K562 (cell line): Measurements from ENCODE around the gene LMNB1. TPM values are rescaled to one million over a fixed set of nuclear protein-coding genes. Genes with fewer than 3 reads are reported as not detected.
A peak's percentile ranks its signal among the peaks of the same experiment; 100 is the strongest.

Experiments
- ARID1B ChIP-seq: fragments of 450-650 bp; IDR thresholded peaks from 2 replicates; pipeline ENCODE4 v1.6.1; 2016; ENCODE audit warnings: antibody characterized with exemption, mild to moderate bottlenecking, inconsistent platforms
- ARID3A ChIP-seq: IDR thresholded peaks from 2 replicates; pipeline ENCODE4 v1.6.1; 2012; ENCODE audit warnings: low read depth, low read length, improper control_type of control experiment, borderline replicate concordance
- BDP1 ChIP-seq: IDR thresholded peaks from 3 replicates; pipeline ENCODE4 v1.6.1; 2011; ENCODE audit not compliant: insufficient read length, insufficient read depth
- DPF2 ChIP-seq: fragments of 450-650 bp; IDR thresholded peaks from 2 replicates; pipeline ENCODE4 v1.6.1; 2016
- ELK3 ChIP-seq: fragments of 450-650 bp; formaldehyde crosslinking; IDR thresholded peaks from 2 replicates; pipeline ENCODE4 v1.4.0; 2020; ENCODE audit warnings: mild to moderate bottlenecking
- ETV6 ChIP-seq, 3 experiments: fragments of 150-350 bp in 1 of 3; sonication (generic) in 1 of 3; formaldehyde crosslinking in 1 of 3; IDR thresholded peaks; 2 replicates each; pipeline versions ENCODE4 v1.6.1 to v1.8.0; 2014 to 2022; ENCODE audit warnings: borderline replicate concordance in 2 of 3, low read depth in 2 of 3, antibody characterized with exemption in 1 of 3, low read length in 1 of 3, mild to moderate bottlenecking in 1 of 3, missing genetic modification reagents in 1 of 3
- FOXK2 ChIP-seq, 2 experiments: fragments of 450-650 bp; IDR thresholded peaks in 1 of 2; conservative IDR thresholded peaks in 1 of 2; 2 replicates each; pipeline ENCODE4 v1.6.1; 2016; ENCODE audit warnings: low read depth in 2 of 2, mild to moderate bottlenecking in 1 of 2
- GATAD2A ChIP-seq: fragments of 450-650 bp; IDR thresholded peaks from 2 replicates; pipeline ENCODE4 v1.6.1; 2017
- HDAC2 ChIP-seq: fragments of 450-650 bp; IDR thresholded peaks from 2 replicates; pipeline ENCODE4 v1.6.1; 2016; ENCODE audit warnings: mild to moderate bottlenecking
- IRF9 ChIP-seq: fragments of 450-650 bp; IDR thresholded peaks from 2 replicates; pipeline ENCODE4 v1.6.1; 2016; ENCODE audit warnings: missing biosample characterization, missing genetic modification characterization
- MAFF ChIP-seq: IDR thresholded peaks from 2 replicates; pipeline ENCODE4 v1.6.1; 2012; ENCODE audit warnings: low read length, improper control_type of control experiment
- MBD2 ChIP-seq: sonication (generic); IDR thresholded peaks from 2 replicates; pipeline ENCODE4 v1.6.1; 2016; ENCODE audit warnings: low read depth, borderline replicate concordance
- MCM3 ChIP-seq: fragments of 450-650 bp; IDR thresholded peaks from 2 replicates; pipeline ENCODE4 v1.6.1; 2016
- POLR3G ChIP-seq: IDR thresholded peaks from 2 replicates; pipeline ENCODE4 v1.6.1; 2011; ENCODE audit not compliant: insufficient read length, insufficient replicate concordance; ENCODE audit errors: extremely low read depth
- RCOR1 ChIP-seq, 2 experiments: IDR thresholded peaks; 2 replicates each; pipeline ENCODE4 v1.6.1; 2012; ENCODE audit warnings: low read depth in 2 of 2, low read length in 2 of 2, borderline replicate concordance in 1 of 2, improper control_type of control experiment in 1 of 2
- SMARCA5 ChIP-seq: fragments of 450-650 bp; IDR thresholded peaks from 2 replicates; pipeline ENCODE4 v1.6.1; 2016
- STAT5A ChIP-seq: IDR thresholded peaks from 2 replicates; pipeline ENCODE4 v1.6.1; 2012; ENCODE audit warnings: low read length, inconsistent platforms, borderline replicate concordance
- TEAD1 ChIP-seq, 2 experiments: fragments of 450-650 bp in 1 of 2; sonication (generic) in 1 of 2; formaldehyde crosslinking; IDR thresholded peaks; 2 replicates each; pipeline versions ENCODE4 v1.4.0 to v1.8.0; 2020 to 2022; ENCODE audit warnings: mild to moderate bottlenecking in 2 of 2, missing genetic modification reagents in 1 of 2
- TEAD2 ChIP-seq: fragments of 450-650 bp; IDR thresholded peaks from 2 replicates; pipeline ENCODE4 v1.6.1; 2016; ENCODE audit warnings: missing genetic modification characterization, control low read depth, missing compliant biosample characterization
- ZEB2 ChIP-seq: fragments of 450-650 bp; IDR thresholded peaks from 2 replicates; pipeline ENCODE4 v1.6.1; 2016
- ZNF395 ChIP-seq: fragments of 200-800 bp; sonication (Bioruptor generic); IDR thresholded peaks from 2 replicates; pipeline ENCODE4 v1.6.1; 2017; ENCODE audit warnings: missing genetic modification characterization, missing compliant biosample characterization
- ZNF77 ChIP-seq: fragments of 250-450 bp; sonication (Bioruptor Pico); IDR thresholded peaks from 2 replicates; pipeline ENCODE4 v1.5.0; 2020
- polyA plus RNA-seq, 8 experiments: library from polyadenylated mRNA; depleted of rRNA in 4 of 8; stranded (reverse) in 5 of 8; unstranded in 3 of 8; fragments of >200 nt; fragmentation: Nextera tagmentation in 2 of 8; fragmentation: Illumina TruSeq in 1 of 8; extraction: Ambion mirVana in 2 of 8; extraction: Trizol in 1 of 8; gene quantifications; 2 replicates each; pipeline versions ENCODE4 v1.2.1 to v1.2.3, GENCODE V29; 2011 to 2014; ENCODE audit warnings: inconsistent platforms in 1 of 8, missing spikeins in 1 of 8
- total RNA-seq, 7 experiments: library from RNA; depleted of rRNA in 6 of 7; stranded (reverse); fragments of >200 nt in 6 of 7; fragmentation: Illumina TruSeq in 2 of 7; extraction: Trizol in 2 of 7; gene quantifications; 2 replicates each; pipeline versions ENCODE4 v1.2.1 to v1.2.3, GENCODE V29; 2011 to 2021; ENCODE audit warnings: low replicate concordance in 1 of 7

LMNB1 gene
- total and polyA plus RNA-seq, 9 of the 15 experiments (the other 6 are each of a cell fraction or from before 2014, with no cell fraction given): 2.8 to 190 (median 131) TPM

- TF ChIP-seq ELK3 (CRISPR knock-in tag) (no peak), MAFF (no peak), TEAD2 (tag) (0 out of 2 replicates have a peak, but pooled peaks have one; percentile 18), BDP1 (no peak), ETV6 (IDR thresholded peaks at IDR 0.05; ENCODE audit: borderline replicate concordance in 1 of 2, low read depth in 2 of 2, low read length in 1 of 2) (no peak), ETV6 (CRISPR knock-in tag; IDR thresholded peaks at IDR 0.05; ENCODE audit: borderline replicate concordance) (no peak), ARID1B (peak; percentile 66), GATAD2A (peak; percentile 49; the same call in 1 of the 2 replicates), RCOR1 (IDR thresholded peaks at IDR 0.05; ENCODE audit: borderline replicate concordance in 1 of 2, low read depth in 2 of 2, low read length in 2 of 2) (peak in 1 of 2 experiments; percentile 89; a peak in 2 of 4 replicates), IRF9 (tag) (no peak), MBD2 (peak; percentile 18; the same call in 1 of the 2 replicates), ZNF77 (no peak), DPF2 (peak; percentile 70), HDAC2 (peak; percentile 46; the same call in 1 of the 2 replicates), TEAD1 (CRISPR knock-in tag; IDR thresholded peaks at IDR 0.05) (0 out of 4 replicates have a peak, but pooled peaks of 1 of the 2 experiments have one; percentile 21), MCM3 (no peak), ZEB2 (peak; percentile 71; the same call in 1 of the 2 replicates), ARID3A (0 out of 2 replicates have a peak, but pooled peaks have one; percentile 37), POLR3G (no peak), FOXK2 (conservative IDR thresholded peaks at IDR 0.05 in 1 of 2, IDR thresholded peaks at IDR 0.05 in 1 of 2; ENCODE audit: low read depth in 2 of 2) (no peak), ZNF395 (CRISPR knock-in tag) (0 out of 2 replicates have a peak, but pooled peaks have one; percentile 30), SMARCA5 (no peak), STAT5A (peak; percentile 45)
Measured at GRCh38 chr5:126746290-126746689, 30.6 kb upstream of the LMNB1 start (continued).
